ENCODE results near the gene DIS3L2. TPM values are rescaled to one million over a fixed set of nuclear protein-coding genes. Genes with fewer than 3 reads are reported as not detected.
"Not testable (repeated sequence)": the region's sequence is repeated elsewhere in the genome, so short reads cannot be mapped to it uniquely, and the experiment has no call there.

Gene DIS3L2
- total RNA-seq, 1 donor from 2014 or later: 17.0 TPM

DNA sequence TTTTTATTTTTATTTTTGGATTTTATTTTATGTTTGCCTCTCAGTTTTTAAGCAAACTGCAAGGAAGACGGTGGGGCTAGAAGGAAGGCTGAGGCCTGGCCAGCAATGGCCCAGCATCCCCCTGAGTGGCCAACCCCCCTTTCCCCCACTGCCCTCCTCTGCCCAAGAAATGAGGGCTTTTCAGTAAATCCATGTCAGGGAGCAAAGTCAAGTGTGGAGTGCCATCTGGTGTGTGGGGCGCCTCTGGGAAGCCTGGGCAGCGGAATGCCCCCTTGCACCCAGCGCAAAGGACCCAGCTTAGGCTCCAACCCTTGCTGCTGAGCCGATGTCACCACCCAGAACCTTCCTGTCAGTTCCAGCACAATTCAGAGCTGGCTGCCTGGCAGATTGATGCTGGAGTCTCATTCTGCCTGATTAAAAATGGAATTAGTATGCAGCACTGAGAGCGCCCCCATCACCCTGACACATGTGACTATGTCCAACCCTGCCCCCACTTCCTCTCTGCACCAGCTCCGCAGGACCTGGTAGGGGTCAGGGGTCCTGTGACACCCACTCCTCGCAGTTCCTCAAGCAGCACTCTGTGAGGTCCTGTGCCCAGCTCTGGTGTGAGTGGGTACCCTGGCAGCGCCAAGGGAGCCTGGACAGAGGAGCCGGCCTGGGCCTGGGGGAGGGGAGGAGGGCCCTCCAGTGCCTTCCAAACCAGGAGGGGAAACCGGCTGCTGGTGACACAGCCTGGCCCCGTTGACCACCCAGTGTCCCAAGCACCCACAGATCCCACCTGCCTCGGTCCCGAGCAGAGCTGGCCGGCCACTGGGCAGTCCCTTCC lies 407.8 kb downstream of the DIS3L2 start:
- H3K4me1 ChIP-seq: no peaks in the 10 kb centered on the region
- no peaks in the 10 kb centered on the region for H3K9me3 ChIP-seq (replicated peaks)
- no peak for DNase-seq
- TF ChIP-seq CTCF (IDR thresholded peaks at IDR 0.05; ENCODE audit: borderline replicate concordance): no peak
- no peaks in the 10 kb centered on the region for H3K36me3 ChIP-seq
- H3K4me3 ChIP-seq: no peak overlapping the region
- peaks cover 38% of the 10 kb centered on the region for H3K27me3 ChIP-seq (ENCODE audit: low read depth)
- H3K27ac ChIP-seq (replicated peaks): no peak overlapping the region
- intact Hi-C loops (cut with micrococcal nuclease): no loop called here

DNA sequence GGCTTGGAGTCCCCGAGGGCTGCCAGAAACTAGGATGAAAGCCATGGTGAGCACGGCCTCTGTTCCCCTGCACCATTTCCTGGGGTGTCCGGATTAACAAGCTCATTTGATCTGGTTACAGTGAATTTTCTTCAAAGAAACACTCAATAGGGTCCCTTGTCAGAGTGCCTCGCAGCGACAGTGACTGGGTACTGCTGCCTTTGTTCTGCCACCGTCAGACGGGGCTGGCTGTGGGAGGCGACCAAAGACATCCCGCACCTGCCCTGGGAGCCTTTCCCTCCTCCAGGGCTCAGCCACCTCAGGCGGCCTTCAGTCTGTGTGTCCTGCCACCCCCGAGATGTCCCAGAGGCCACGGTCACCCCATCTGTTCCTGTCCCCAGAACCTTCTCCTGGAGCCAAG lies 408.5 kb downstream of the DIS3L2 start:
- DNase-seq; H3K4me1 ChIP-seq; intact Hi-C loops (cut with micrococcal nuclease); H3K9me3 ChIP-seq (replicated peaks); H3K4me3 ChIP-seq; H3K36me3 ChIP-seq; H3K27ac ChIP-seq (replicated peaks): not testable (repeated sequence)
- peaks cover 38% of the 10 kb centered on the region for H3K27me3 ChIP-seq (ENCODE audit: low read depth)

- H3K27ac ChIP-seq (replicated peaks): no peak overlapping the region
- peaks cover 59% of the 10 kb centered on the region for H3K27me3 ChIP-seq (ENCODE audit: low read depth)
- no peak for DNase-seq
- intact Hi-C loops (cut with micrococcal nuclease): no loop called here
- H3K9me3 ChIP-seq (replicated peaks): no peaks in the 10 kb centered on the region
- H3K4me3 ChIP-seq: no peak overlapping the region
- no peak for TF ChIP-seq CTCF (IDR thresholded peaks at IDR 0.05; ENCODE audit: borderline replicate concordance)
- no peaks in the 10 kb centered on the region for H3K36me3 ChIP-seq
- no peaks in the 10 kb centered on the region for H3K4me1 ChIP-seq
These were observed 411.0 kb downstream of the DIS3L2 start for GRCh38 chr2:232372231-232373208.

DNA sequence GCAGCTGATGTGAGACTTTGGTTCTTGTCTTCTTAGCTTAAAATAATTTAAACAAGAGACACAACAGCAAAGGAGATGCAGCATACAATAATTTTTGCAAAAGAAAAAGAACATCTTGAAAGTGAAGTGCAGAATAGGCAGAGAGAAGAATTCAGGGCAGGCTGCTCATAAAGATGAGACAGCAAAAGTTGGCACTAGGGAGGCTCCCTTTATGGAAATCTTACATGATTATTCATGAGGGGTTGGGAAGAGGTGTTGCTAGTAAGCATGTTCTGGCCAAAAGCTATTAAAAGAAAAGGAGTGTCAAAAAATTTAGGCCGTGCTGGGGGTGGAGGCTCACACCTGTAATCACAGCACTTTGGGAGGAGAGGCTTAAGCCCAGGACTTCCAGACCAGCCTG lies 412.8 kb downstream of the DIS3L2 start:
- Histone ChIP-seq H3K36me3 (no peaks in the 10 kb centered on the region), H3K9me3 (replicated peaks) (no peaks in the 10 kb centered on the region), H3K4me3 (no peak overlapping the region), H3K4me1 (no peaks in the 10 kb centered on the region), H3K27me3 (ENCODE audit: low read depth) (peaks cover 59% of the 10 kb centered on the region), H3K27ac (replicated peaks) (no peak overlapping the region)
- DNase-seq: no peak
- no peak for TF ChIP-seq CTCF (IDR thresholded peaks at IDR 0.05; ENCODE audit: borderline replicate concordance)
- intact Hi-C loops (cut with micrococcal nuclease): no loop called here

DNA sequence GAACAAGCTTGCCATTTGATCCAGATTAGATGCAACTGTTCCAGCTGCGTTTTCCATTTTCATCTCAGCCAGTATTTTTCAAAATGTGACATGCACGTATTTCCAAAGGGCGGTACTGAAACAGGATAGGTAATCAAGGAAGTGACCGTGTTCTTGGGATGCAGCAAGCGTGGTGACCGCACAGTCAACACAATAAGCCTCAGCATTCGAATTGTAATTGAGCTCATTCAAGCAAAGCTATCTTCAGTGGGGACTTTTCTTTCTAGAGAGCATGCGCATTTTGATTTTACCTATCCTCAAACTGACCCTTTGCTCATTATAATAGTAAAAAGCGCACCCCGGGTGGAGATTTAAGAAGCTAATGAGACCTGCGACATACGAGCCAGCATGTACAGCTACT lies 413.7 kb downstream of the DIS3L2 start:
- H3K27ac ChIP-seq (replicated peaks): no peak overlapping the region
- no peak for DNase-seq
- no peaks in the 10 kb centered on the region for H3K4me1 ChIP-seq
- H3K4me3 ChIP-seq: no peak overlapping the region
- intact Hi-C loops (cut with micrococcal nuclease): no loop called here
- H3K36me3 ChIP-seq: no peaks in the 10 kb centered on the region
- TF ChIP-seq CTCF (IDR thresholded peaks at IDR 0.05; ENCODE audit: borderline replicate concordance): no peak
- H3K27me3 ChIP-seq (ENCODE audit: low read depth): peaks cover 62% of the 10 kb centered on the region
- no peaks in the 10 kb centered on the region for H3K9me3 ChIP-seq (replicated peaks)

All from left ventricle myocardium inferior (tissue), 1 donor.